IMR-90 (cell line): ENCODE data around the gene EEIG2. TPM values are rescaled to one million over a fixed set of nuclear protein-coding genes. Genes with fewer than 3 reads are reported as not detected.

Experiments used
- ATAC-seq: fragments of 200-7000 bp; cut with Tn5 transposase; 2 replicates; pipeline ENCODE4 v1.9.1; 2020; ENCODE audit warnings: low read depth, mild to moderate bottlenecking, moderate library complexity
- BruUV-seq: library from RNA; stranded (reverse); fragments of 400-500 nt; replicated peaks from 2 replicates; lab custom pipeline; 2021; lab: Mats Ljungman, UMichigan
- CTCF ChIA-PET: fragments of 300-600 bp; formaldehyde crosslinking; extraction: SDS; loops from one replicate; lab custom pipeline; 2021; ENCODE audit warnings: antibody characterized with exemption; lab: Yijun Ruan, JAX
- POLR2A ChIA-PET: fragments of 300-600 bp; sonication (Branson Sonifier 250); formaldehyde crosslinking; loops from one replicate; lab custom pipeline; 2022; ENCODE audit warnings: antibody characterized with exemption; ENCODE audit not compliant: unreplicated experiment; lab: Charles Lee
- DNase-seq: peaks from one replicate; pipeline ENCODE4 v3.0.0; 2013
- H2AFZ ChIP-seq: replicated peaks from 2 replicates; pipeline ENCODE3; 2013; ENCODE audit warnings: low read length, mild to moderate bottlenecking; ENCODE audit not compliant: poor library complexity
- H2AK5ac ChIP-seq: 2 replicates; pipeline ENCODE4 v1.6.1; 2013; ENCODE audit warnings: low read depth, low read length, inconsistent platforms
- H2AK9ac ChIP-seq: replicated peaks from 2 replicates; pipeline ENCODE3; 2013; ENCODE audit warnings: mild to moderate bottlenecking, low read depth, low read length, moderate library complexity; ENCODE audit not compliant: poor library complexity
- H2BK120ac ChIP-seq: 2 replicates; pipeline ENCODE4 v1.6.1; 2013; ENCODE audit warnings: low read depth, low read length, inconsistent platforms
- H2BK15ac ChIP-seq: 3 replicates; pipeline ENCODE4 v1.6.1; 2013; ENCODE audit warnings: low read depth, low read length, inconsistent platforms
- H2BK20ac ChIP-seq: 2 replicates; pipeline ENCODE4 v1.6.1; 2013; ENCODE audit warnings: low read depth, mild to moderate bottlenecking, inconsistent platforms, low read length, moderate library complexity
- H2BK5ac ChIP-seq: 2 replicates; pipeline ENCODE4 v1.6.1; 2013; ENCODE audit warnings: mild to moderate bottlenecking, low read depth, low read length, inconsistent platforms; ENCODE audit not compliant: poor library complexity, severe bottlenecking
- H3K14ac ChIP-seq: replicated peaks from 2 replicates; pipeline ENCODE4 v1.6.1; 2013; ENCODE audit warnings: low read depth, low read length, inconsistent platforms
- H3K18ac ChIP-seq: 2 replicates; pipeline ENCODE4 v1.6.1; 2013; ENCODE audit warnings: low read depth, low read length, control low read depth
- H3K23ac ChIP-seq: 2 replicates; pipeline ENCODE4 v1.6.1; 2013; ENCODE audit warnings: low read depth, low read length, inconsistent platforms
- H3K27ac ChIP-seq: 2 replicates; pipeline ENCODE4 v1.5.1; 2013; ENCODE audit warnings: mild to moderate bottlenecking, control low read depth, low read length; ENCODE audit not compliant: insufficient read depth
- H3K27me3 ChIP-seq: 2 replicates; pipeline ENCODE4 v1.6.1; 2013; ENCODE audit warnings: low read length; ENCODE audit not compliant: control insufficient read depth, insufficient read depth
- H3K36me3 ChIP-seq: 2 replicates; pipeline ENCODE4 v1.6.1; 2013; ENCODE audit warnings: low read length, mixed read lengths; ENCODE audit not compliant: control insufficient read depth, insufficient read depth
- H3K4ac ChIP-seq: 2 replicates; pipeline ENCODE4 v1.6.1; 2013; ENCODE audit warnings: low read depth, low read length, inconsistent platforms
- H3K4me1 ChIP-seq: 2 replicates; pipeline ENCODE4 v1.6.1; 2013; ENCODE audit warnings: low read length, mixed read lengths; ENCODE audit not compliant: control insufficient read depth, insufficient read depth
- H3K4me2 ChIP-seq: 2 replicates; pipeline ENCODE4 v1.6.1; 2013; ENCODE audit warnings: low read depth, mild to moderate bottlenecking, control low read depth, low read length, moderate library complexity
- H3K4me3 ChIP-seq: 2 replicates; pipeline ENCODE4 v1.5.1; 2013; ENCODE audit warnings: low read depth, mild to moderate bottlenecking, control low read depth, low read length, moderate library complexity; ENCODE audit not compliant: insufficient read depth
- H3K56ac ChIP-seq: 2 replicates; pipeline ENCODE4 v1.6.1; 2013; ENCODE audit warnings: low read length, inconsistent platforms; ENCODE audit not compliant: insufficient read depth; ENCODE audit errors: extremely low read depth
- H3K79me1 ChIP-seq, 2 experiments: 2 replicates each; pipeline ENCODE4 v1.6.1; 2013; ENCODE audit warnings: low read length in 2 of 2, inconsistent platforms in 1 of 2, low read depth in 1 of 2
- H3K9ac ChIP-seq: 2 replicates; pipeline ENCODE4 v1.6.1; 2013; ENCODE audit warnings: low read depth, low read length, control low read depth
- H3K9me1 ChIP-seq: 2 replicates; pipeline ENCODE4 v1.6.1; 2013; ENCODE audit warnings: low read length, inconsistent platforms; ENCODE audit not compliant: insufficient read depth
- H3K9me3 ChIP-seq: 2 replicates; pipeline ENCODE4 v1.6.1; 2013; ENCODE audit warnings: low read length; ENCODE audit not compliant: control insufficient read depth, insufficient read depth
- H4K20me1 ChIP-seq: 2 replicates; pipeline ENCODE4 v1.6.1; 2013; ENCODE audit warnings: low read length, inconsistent platforms; ENCODE audit not compliant: insufficient read depth
- H4K5ac ChIP-seq: 2 replicates; pipeline ENCODE4 v1.6.1; 2013; ENCODE audit warnings: mild to moderate bottlenecking, low read depth, low read length, control low read depth
- H4K8ac ChIP-seq, 2 experiments: 2 replicates each; pipeline ENCODE4 v1.6.1; 2013; ENCODE audit warnings: low read depth in 2 of 2, low read length in 2 of 2, control low read depth in 1 of 2, inconsistent platforms in 1 of 2
- H4K91ac ChIP-seq: 2 replicates; pipeline ENCODE4 v1.6.1; 2013; ENCODE audit warnings: low read depth, low read length, inconsistent platforms; ENCODE audit not compliant: insufficient read depth
- CEBPB ChIP-seq: IDR thresholded peaks from 2 replicates; pipeline ENCODE4 v1.6.1; 2012; ENCODE audit warnings: low read depth, low read length, improper control_type of control experiment
- CHD1 ChIP-seq: IDR thresholded peaks from 2 replicates; pipeline ENCODE4 v1.6.1; 2012; ENCODE audit warnings: low read depth, low read length, improper control_type of control experiment
- FOS ChIP-seq: fragments of 150-350 bp; IDR thresholded peaks from 2 replicates; pipeline ENCODE4 v1.6.1; 2016; ENCODE audit warnings: low read depth, low read length
- MAZ ChIP-seq: IDR thresholded peaks from 2 replicates; pipeline ENCODE4 v1.6.1; 2012; ENCODE audit warnings: low read depth, mild to moderate bottlenecking, low read length, improper control_type of control experiment, moderate library complexity, borderline replicate concordance
- MXI1 ChIP-seq: IDR thresholded peaks from 2 replicates; pipeline ENCODE4 v1.6.1; 2012; ENCODE audit warnings: low read depth, mild to moderate bottlenecking, low read length, moderate library complexity, borderline replicate concordance
- NFE2L2 ChIP-seq: fragments of 150-350 bp; IDR thresholded peaks from 2 replicates; pipeline ENCODE4 v1.6.1; 2016; ENCODE audit warnings: low read depth, mild to moderate bottlenecking, low read length
- POLR2A ChIP-seq: IDR thresholded peaks from 2 replicates; pipeline ENCODE4 v1.6.1; 2012; ENCODE audit warnings: mild to moderate bottlenecking, low read depth, low read length
- RAD21 ChIP-seq: IDR thresholded peaks from 2 replicates; pipeline ENCODE4 v1.6.1; 2012; ENCODE audit warnings: low read length, improper control_type of control experiment
- RCOR1 ChIP-seq: IDR thresholded peaks from 2 replicates; pipeline ENCODE4 v1.6.1; 2012; ENCODE audit warnings: mild to moderate bottlenecking, low read length, improper control_type of control experiment; ENCODE audit not compliant: insufficient replicate concordance
- RFX5 ChIP-seq: IDR thresholded peaks from 2 replicates; pipeline ENCODE4 v1.8.0; 2012; ENCODE audit warnings: low read depth, mild to moderate bottlenecking, low read length, moderate library complexity
- WGBS, 2 experiments: methylation state at CpG; one replicate each; pipeline versions ENCODE4 v1.1.5 to v1.1.7; 2013; ENCODE audit warnings: missing lambda C conversion rate in 2 of 2; ENCODE audit not compliant: insufficient read length in 1 of 2; ENCODE audit errors: extremely low coverage in 2 of 2; 5-methylcytosine and 5-hydroxymethylcytosine counted together
- dilution Hi-C: fragments of 300-500 bp; cut with HindIII; formaldehyde crosslinking; loops from one replicate; pipeline ENCODE4 v1.14.3; 2018; ENCODE audit warnings: low sequenced_read_pairs; ENCODE audit not compliant: unreplicated experiment
- in situ Hi-C: fragments of 300-500 bp; cut with MboI; formaldehyde crosslinking; loops from 3 replicates; pipeline ENCODE4 v1.14.3; 2019; ENCODE audit warnings: low sequenced_read_pairs, inconsistent platforms, mixed read lengths
- intact Hi-C: fragments of 100-400 bp; cut with micrococcal nuclease; formaldehyde crosslinking; loops from 2 replicates; pipeline ENCODE4 v1.10.0; 2022
- polyA plus RNA-seq, 3 experiments: library from polyadenylated mRNA; depleted of rRNA; stranded (reverse); fragments of >200 nt; gene quantifications; 2 replicates each; pipeline ENCODE4 v1.2.3, GENCODE V29; 2012; ENCODE audit warnings: low replicate concordance in 1 of 3
- total RNA-seq: library from RNA; depleted of rRNA; stranded (reverse); fragments of >200 nt; gene quantifications from 2 replicates; pipeline ENCODE4 v1.2.3, GENCODE V29; 2012
- TF ChIP-seq, protein P1 (sequence below): conservative IDR thresholded peaks from 2 replicates; pipeline ENCODE4 v1.5.1; 2012; ENCODE audit warnings: mild to moderate bottlenecking, low read depth, low read length, improper control_type of control experiment
- TF ChIP-seq, protein P2 (sequence below): fragments of 150-350 bp; IDR thresholded peaks from 2 replicates; pipeline ENCODE4 v1.6.1; 2017; ENCODE audit warnings: mild to moderate bottlenecking, antibody characterized with exemption, low read length, low read depth

EEIG2 gene
- total and polyA plus RNA-seq, 2 of the 4 experiments (the other 2 are of a cell fraction), result 1.7 to 4.8 TPM

DNA sequence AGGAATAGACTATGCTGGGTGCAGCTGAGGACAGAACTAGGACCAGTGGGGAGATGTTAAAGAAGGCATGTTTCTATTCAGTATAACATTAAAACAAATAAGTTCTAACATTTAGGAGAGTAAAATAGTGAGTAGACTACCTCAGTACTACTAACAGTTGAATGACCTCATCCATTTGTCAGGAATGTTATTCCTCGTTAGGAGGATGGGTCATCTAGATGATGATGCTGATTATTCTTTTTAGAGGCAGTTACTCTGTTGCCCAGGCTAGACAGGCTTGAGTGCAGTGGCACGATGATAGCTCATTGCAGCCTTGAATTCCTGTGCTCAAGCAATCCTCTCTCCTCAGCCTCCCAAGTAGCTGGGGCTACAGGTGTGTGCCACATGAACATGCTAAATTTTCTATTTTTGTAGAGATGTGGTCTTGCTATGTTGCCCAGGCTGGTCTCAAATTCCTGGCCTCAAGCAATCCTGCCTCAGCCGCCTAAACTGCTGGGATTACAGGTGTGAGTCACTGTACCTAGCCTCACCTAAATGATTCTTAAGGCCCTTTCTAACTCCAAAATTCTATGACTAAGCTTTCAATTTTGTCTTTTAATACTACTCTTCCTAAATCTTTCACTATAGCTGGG lies 9.3 kb downstream of the EEIG2 start:
- Histone ChIP-seq H3K9ac (no peak overlapping the region), H2BK5ac (no peak overlapping the region), H3K27me3 (no peaks in the 10 kb centered on the region), H3K14ac (no peak overlapping the region), H3K4me3 (no peak overlapping the region), H4K20me1 (no peaks in the 10 kb centered on the region), H3K4me2 (no peak overlapping the region), H3K23ac (no peak overlapping the region), H2BK120ac (no peak overlapping the region), H2AK5ac (no peak overlapping the region), H3K9me1 (no peaks in the 10 kb centered on the region; the same call in 1 of the 2 replicates), H2BK15ac (no peak overlapping the region), H3K18ac (no peak overlapping the region), H2AK9ac (no peak overlapping the region), H3K27ac (no peak overlapping the region), H3K36me3 (no peaks in the 10 kb centered on the region), H3K4me1 (no peaks in the 10 kb centered on the region), H4K5ac (no peak overlapping the region), H4K91ac (no peak overlapping the region), H3K79me1 (peaks cover 7 to 31% of the 10 kb centered on the region in 2 experiments), H2AFZ (no peak overlapping the region), H3K9me3 (no peaks in the 10 kb centered on the region), H3K4ac (no peak overlapping the region), H3K56ac (no peak overlapping the region), H4K8ac (no peak overlapping the region), H2BK20ac (no peak overlapping the region)
- ChIA-PET CTCF (interaction anchor here (1.0 to 2.7 kb wide), 2 partner anchors 9 to 58 kb away, joined by 3 to 8 read pairs; partner anchors contain the start of gene EEIG2), POLR2A (interaction anchor here (0.8 kb wide), 1 partner anchor 9 kb away, joined by 16 read pairs; the partner anchor contains the start of gene EEIG2)
- DNase-seq (peak; percentile 22), ATAC-seq (0 out of 2 replicates have a peak, but pooled peaks have one; percentile 21)
- intact Hi-C loops (no loop called here), dilution Hi-C loops (no loop called here), in situ Hi-C loops (no loop called here)
- no peak for TF ChIP-seq NFE2L2
- TF ChIP-seq RAD21, result no peak
- TF ChIP-seq CHD1, result no peak
- TF ChIP-seq FOS, result no peak
- TF ChIP-seq, protein P1, sequence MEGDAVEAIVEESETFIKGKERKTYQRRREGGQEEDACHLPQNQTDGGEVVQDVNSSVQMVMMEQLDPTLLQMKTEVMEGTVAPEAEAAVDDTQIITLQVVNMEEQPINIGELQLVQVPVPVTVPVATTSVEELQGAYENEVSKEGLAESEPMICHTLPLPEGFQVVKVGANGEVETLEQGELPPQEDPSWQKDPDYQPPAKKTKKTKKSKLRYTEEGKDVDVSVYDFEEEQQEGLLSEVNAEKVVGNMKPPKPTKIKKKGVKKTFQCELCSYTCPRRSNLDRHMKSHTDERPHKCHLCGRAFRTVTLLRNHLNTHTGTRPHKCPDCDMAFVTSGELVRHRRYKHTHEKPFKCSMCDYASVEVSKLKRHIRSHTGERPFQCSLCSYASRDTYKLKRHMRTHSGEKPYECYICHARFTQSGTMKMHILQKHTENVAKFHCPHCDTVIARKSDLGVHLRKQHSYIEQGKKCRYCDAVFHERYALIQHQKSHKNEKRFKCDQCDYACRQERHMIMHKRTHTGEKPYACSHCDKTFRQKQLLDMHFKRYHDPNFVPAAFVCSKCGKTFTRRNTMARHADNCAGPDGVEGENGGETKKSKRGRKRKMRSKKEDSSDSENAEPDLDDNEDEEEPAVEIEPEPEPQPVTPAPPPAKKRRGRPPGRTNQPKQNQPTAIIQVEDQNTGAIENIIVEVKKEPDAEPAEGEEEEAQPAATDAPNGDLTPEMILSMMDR, result no peak
- TF ChIP-seq RCOR1, result no peak
- TF ChIP-seq CEBPB, result no peak
- TF ChIP-seq POLR2A, result no peak
- TF ChIP-seq MAZ, result no peak
- TF ChIP-seq, protein P2, sequence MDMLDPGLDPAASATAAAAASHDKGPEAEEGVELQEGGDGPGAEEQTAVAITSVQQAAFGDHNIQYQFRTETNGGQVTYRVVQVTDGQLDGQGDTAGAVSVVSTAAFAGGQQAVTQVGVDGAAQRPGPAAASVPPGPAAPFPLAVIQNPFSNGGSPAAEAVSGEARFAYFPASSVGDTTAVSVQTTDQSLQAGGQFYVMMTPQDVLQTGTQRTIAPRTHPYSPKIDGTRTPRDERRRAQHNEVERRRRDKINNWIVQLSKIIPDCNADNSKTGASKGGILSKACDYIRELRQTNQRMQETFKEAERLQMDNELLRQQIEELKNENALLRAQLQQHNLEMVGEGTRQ, result no peak
- TF ChIP-seq RFX5, result no peak
- no peak for TF ChIP-seq MXI1
- no TSS peak for BruUV-seq
- no CpG with 5 or more reads among the region's 3 CpGs for WGBS, 2 experiments
